HG03280 (cell line): ENCODE measurements around the gene MRPL3.

Experiments used
- ATAC-seq: cut with Tn5 transposase; IDR thresholded peaks from one replicate; pipeline ENCODE4 v1.9.1; 2021; ENCODE audit warnings: mild to moderate bottlenecking, moderate library complexity; ENCODE audit not compliant: unreplicated experiment

Gene MRPL3

DNA sequence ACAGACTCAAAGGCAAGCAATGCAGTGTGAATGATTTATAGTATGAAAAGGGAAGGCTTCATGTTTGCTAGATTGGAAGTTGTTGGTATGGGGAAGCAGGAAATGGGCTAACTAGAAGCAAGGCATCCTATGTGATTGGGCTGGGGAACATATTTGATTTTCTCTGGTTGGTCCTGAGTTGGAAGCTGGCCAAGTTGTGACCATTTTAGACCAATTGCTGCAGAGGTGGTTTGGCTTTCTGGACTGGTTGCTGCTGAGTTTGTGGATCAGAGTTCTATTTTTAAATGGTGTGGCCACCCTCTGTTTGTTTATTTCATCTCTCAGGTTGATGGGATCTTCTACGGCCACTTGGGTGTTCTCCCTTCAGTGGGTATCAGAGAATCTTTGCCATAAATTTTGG, 81.5 kb downstream of the MRPL3 start:
- ATAC-seq: no peak

DNA sequence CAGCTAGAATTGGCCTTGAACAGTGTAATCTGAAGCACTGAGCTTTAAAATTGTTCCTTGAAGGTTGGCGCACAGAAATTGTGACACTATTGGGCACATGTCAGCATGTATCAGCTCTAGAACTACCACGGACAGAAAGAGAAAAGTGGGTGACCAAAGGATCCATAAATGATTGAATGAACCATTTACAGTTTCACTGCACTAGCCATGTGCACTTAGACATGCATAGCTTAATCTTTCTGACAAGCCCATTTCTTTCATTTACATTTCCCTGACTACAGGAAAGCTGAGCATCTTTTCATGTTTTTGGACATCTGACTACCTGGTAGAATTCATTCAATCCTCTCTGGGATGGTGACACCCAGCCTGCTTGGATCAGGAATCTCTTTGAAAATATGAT, 85.0 kb downstream of the MRPL3 start:
- no peak for ATAC-seq
